ENCODE results near the gene CCDC82. TPM values are rescaled to one million over a fixed set of nuclear protein-coding genes. Genes with fewer than 3 reads are reported as not detected.

CCDC82 gene
- total RNA-seq, 1 experiment from 2014 or later, result 7.1 TPM

GRCh38 chr11:96332126-96332771, 57.5 kb downstream of the CCDC82 start:
- DNase-seq (ENCODE audit: low spot score), result no peak
- in situ Hi-C loops (cut with HindIII; ENCODE audit: low sequenced_read_pairs), result no loop called here

- in situ Hi-C loops (cut with HindIII; ENCODE audit: low sequenced_read_pairs), result no loop called here
Measured at GRCh38 chr11:96331699-96332116, 58.0 kb downstream of the CCDC82 start.

GRCh38 chr11:96330511-96330859, 59.2 kb downstream of the CCDC82 start:
- in situ Hi-C loops (cut with HindIII; ENCODE audit: low sequenced_read_pairs), result no loop called here
- no peak for DNase-seq (ENCODE audit: low spot score)

More at GRCh38 chr11:96331699-96332116, 58.0 kb downstream of the CCDC82 start:
- no peak for DNase-seq (ENCODE audit: low spot score)

- in situ Hi-C loops (cut with HindIII; ENCODE audit: low sequenced_read_pairs), result no loop called here
- no peak for DNase-seq (ENCODE audit: low spot score)
Measured at GRCh38 chr11:96329855-96330510, 59.7 kb downstream of the CCDC82 start.

- DNase-seq (ENCODE audit: low spot score), result no peak
- in situ Hi-C loops (cut with HindIII; ENCODE audit: low sequenced_read_pairs), result no loop called here
Measured at GRCh38 chr11:96329419-96329818, 60.3 kb downstream of the CCDC82 start.

- in situ Hi-C loops (cut with HindIII; ENCODE audit: low sequenced_read_pairs), result no loop called here
- DNase-seq (ENCODE audit: low spot score), result no peak
Measured at GRCh38 chr11:96328395-96329010, 61.2 kb downstream of the CCDC82 start.

DNA sequence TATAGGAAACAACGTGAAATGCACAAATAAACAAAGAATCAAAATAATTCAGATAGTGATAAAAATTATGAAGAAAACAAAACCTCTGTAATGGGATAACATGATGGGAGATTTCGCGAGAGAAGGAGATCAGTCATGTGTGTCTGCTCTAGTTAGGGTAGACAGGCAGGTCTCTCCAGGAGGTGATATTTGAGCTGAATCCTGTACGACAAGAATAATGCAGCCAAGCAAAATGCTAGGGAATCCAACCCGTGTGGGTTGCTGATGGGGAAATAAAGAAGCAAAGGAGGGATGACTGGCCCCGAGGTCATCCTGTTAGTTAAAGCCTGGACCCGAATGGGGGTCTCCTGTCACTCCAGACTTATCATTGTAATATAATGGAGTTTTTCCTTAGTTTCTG, 62.8 kb downstream of the CCDC82 start:
- in situ Hi-C loops (cut with HindIII; ENCODE audit: low sequenced_read_pairs), result no loop called here
- no peak for DNase-seq (ENCODE audit: low spot score)

DNA sequence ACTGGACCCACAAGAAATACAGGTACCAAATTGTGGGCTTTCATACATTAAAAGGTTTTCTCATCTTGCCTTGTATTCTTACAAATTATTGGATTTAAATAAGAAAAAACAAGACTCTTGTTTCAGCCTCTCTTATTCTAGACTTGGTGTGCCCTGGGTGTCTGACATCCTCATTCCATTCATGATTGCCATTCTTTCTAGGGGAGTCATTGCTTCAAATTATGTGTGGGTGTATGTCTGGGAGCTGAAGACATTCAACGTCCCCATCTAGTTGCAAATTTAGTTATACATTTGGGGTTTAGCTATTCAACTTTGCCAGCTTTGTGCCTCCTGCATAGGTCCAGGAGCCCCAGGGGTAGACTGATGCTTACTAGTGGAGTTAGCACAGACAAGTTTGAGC, 64.8 kb downstream of the CCDC82 start:
- DNase-seq (ENCODE audit: low spot score), result no peak
- in situ Hi-C loops (cut with HindIII; ENCODE audit: low sequenced_read_pairs), result no loop called here

DNA sequence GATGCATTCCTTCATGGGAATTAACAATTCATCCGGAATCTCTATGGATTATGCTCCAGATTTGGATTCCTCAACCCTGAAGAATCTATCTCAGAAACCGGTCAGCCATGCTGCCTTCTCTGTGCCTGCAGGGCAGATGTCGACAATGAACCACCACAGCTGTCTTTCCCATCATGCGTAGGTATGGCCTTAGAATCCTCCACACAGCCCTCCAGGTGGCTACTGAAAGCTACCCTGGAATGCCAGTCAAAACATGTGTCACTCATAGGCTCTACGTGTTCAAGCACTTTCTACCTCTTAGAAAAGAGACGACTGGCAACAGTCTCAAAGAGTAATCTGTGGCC, 66.1 kb downstream of the CCDC82 start:
- no peak for DNase-seq (ENCODE audit: low spot score)
- in situ Hi-C loops (cut with HindIII; ENCODE audit: low sequenced_read_pairs), result no loop called here

GRCh38 chr11:96322775-96323641, 66.7 kb downstream of the CCDC82 start:
- no peak for DNase-seq (ENCODE audit: low spot score)
- in situ Hi-C loops (cut with HindIII; ENCODE audit: low sequenced_read_pairs), result no loop called here

GRCh38 chr11:96321091-96321490, 68.6 kb downstream of the CCDC82 start:
- in situ Hi-C loops (cut with HindIII; ENCODE audit: low sequenced_read_pairs), result no loop called here
- no peak for DNase-seq (ENCODE audit: low spot score)

DNA sequence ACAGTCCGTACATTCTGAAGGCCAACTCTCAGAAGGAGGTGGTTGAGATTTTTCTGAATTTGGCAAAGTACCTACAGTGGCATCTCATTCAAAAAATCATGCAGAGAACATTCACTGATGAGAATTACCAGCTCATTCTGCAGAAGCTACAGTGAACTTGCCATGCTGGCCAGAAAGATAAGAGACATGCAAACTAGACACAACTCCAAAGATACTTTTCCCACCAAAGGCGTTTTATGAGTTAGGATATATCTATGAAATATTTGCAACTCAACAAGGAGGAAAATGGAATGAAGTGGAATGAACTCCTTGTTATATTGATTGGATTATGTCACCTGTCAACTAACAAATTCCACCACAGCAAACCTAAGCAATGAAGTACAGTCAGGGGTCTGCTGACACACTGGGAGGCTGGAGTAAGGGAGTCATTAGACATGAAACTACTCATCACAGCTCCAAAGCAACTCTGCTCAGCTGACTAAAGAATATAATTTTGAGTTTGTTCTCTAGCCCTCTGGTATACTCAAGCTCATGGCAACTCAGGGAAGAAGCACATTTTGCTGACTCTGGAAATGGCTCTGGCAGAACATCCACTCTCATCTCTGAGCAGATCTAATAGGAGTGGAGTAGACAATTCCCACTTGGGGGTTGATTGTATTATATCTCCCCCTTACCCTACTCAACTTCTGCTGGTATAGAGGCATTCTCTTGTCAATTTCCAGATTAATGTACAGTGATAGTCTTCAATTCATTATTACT, 69.6 kb downstream of the CCDC82 start:
- DNase-seq (ENCODE audit: low spot score), result peak; percentile 45
- in situ Hi-C loops (cut with HindIII; ENCODE audit: low sequenced_read_pairs), result no loop called here

DNA sequence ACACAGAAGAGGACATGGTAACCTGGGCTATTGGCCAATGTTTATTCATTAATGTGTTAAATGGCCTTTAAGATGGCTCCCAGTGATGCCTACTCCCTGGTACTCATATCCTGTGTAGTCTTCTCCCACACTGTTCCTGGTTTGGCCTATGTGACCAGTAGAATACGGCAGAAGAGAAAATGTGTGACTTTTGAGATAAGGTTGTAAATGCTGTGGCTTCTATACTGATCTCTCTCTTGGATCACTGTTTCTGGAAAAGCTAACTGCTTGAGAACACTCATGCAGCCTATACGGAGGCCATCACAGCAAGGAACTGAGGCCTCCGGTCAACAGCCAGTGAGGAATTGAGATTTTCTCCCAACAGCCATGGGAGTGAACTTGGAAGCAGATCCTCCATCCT, 70.9 kb downstream of the CCDC82 start:
- no peak for DNase-seq (ENCODE audit: low spot score)
- in situ Hi-C loops (cut with HindIII; ENCODE audit: low sequenced_read_pairs), result no loop called here

DNA sequence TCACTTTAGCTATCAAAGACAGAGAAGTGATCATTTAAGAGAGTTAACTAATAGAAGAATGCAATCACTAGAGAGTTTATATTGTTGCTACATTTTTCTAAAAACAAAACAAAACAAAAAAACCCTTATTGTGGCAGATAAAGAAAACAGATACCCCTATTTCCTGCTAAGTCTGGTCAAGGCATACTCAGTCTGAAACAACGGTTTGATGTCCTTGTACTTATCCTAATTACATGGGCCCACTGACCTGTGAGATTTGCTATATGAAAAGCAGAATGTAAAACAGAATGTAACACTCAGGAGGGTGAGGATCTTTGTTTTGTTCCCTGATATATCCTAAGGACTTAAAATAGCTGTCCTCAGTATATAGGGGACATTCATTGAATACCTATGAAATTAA, 71.3 kb downstream of the CCDC82 start:
- no peak for DNase-seq (ENCODE audit: low spot score)
- in situ Hi-C loops (cut with HindIII; ENCODE audit: low sequenced_read_pairs), result no loop called here

DNA sequence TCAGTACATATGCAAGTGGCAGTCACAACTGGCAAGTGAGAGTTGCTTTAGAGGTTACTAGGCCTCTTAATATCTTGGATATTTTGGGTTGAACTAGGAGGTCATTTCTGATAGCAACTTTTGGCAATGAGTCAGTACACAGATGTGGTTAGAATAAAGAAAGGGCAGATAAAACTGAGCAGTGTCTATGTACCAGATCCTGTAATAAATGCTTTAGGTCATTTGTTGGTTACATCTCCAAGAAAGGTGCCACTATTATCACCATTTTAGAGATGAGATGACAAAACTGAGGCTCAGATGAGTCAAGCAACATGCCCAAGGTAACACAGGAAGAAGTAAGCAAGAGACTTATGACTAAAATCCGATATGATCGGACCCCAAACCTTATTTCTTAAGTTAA, 71.7 kb downstream of the CCDC82 start:
- DNase-seq (ENCODE audit: low spot score), result no peak
- in situ Hi-C loops (cut with HindIII; ENCODE audit: low sequenced_read_pairs), result no loop called here

DNA sequence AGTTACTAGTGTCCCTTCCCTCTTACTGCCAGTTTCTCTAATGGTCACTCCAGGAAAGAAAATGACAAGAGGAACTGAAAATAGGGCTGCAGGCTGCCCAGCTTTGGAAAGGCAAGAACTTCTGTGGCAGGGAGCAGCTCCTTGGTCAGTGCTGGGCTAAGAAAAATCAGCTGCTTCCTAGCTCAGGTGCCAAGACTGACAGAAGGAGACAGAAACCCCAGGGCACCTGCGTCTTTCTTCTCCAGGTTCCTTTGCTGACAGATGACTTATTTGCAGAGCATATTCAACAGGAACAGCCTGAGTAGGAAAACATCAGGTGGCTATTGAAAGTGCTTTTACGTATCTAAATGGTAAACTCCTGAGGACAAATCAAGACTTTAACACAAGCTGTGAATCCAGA, 72.1 kb downstream of the CCDC82 start:
- in situ Hi-C loops (cut with HindIII; ENCODE audit: low sequenced_read_pairs), result no loop called here
- DNase-seq (ENCODE audit: low spot score), result peak; percentile 40

DNA sequence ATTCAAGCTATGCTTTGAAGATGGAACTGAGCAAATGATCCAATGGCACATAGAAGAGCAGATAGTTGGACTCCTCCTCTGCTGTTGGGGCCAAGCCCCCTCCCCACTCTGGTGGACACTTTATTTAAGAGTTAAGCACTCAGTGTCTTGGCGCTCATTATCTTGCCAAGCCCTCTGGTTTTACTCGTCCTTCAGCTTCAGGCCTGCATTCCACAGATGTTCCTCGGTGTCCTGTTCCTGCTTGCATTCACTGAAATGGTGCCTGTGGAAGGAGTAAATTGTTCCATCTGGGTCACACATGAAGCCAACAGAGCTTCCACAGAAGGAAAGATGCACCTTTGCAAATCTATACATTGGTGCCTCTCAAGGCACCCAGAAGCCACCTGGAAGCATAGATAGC, 72.8 kb downstream of the CCDC82 start:
- in situ Hi-C loops (cut with HindIII; ENCODE audit: low sequenced_read_pairs), result no loop called here
- no peak for DNase-seq (ENCODE audit: low spot score)

DNA sequence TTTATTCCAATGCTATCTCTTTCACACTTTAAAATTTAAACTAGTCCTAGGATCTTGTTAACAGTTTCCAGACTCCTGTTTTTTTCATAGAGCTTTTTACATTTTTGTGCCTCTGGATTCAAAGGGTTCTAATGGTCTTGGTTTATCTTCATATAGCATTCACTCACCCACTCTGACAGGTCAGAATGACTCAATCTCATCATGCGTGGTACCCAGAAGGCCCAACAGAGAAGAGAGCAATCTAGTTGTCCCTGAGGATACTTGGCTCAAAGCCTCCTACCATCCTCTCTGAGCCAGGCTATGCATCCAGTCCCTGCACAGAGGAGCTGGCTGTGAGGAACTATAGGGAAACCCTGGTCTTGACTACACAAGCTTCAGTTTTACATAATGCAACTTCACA, 74.2 kb downstream of the CCDC82 start:
- in situ Hi-C loops (cut with HindIII; ENCODE audit: low sequenced_read_pairs), result no loop called here
- DNase-seq (ENCODE audit: low spot score), result no peak

DNA sequence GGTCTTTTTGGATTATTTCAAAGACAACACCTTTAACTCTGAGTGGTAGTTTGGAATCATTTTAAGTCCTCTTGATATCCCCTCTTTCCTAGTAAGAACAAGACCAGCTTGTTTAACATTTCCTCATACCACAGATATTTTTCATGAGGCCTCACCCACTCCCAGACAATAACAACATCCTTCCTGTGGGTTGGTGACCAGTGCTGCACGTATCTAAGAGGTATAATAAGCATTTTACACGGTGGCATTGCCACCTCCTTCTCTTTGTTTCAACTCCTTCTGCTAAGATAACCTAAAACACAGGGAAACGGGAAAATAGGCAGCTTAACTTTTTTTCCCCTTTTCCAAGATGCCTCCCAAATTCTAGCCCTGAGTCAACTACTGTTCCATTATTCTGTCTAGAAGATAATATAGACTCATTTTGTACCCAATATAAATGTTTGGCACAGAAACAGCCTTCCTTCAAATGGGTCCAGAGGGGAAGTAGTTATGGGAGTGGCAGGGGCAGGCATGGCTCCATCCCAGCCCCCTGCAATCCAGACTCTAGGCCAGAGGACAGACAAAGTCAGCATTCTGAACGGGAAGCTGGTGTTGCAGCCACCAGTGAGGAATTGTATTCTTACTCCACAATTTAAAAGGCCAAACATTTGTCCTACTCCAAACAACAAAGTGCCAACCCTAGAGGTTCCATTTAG, 75.2 kb downstream of the CCDC82 start:
- DNase-seq (ENCODE audit: low spot score), result no peak
- in situ Hi-C loops (cut with HindIII; ENCODE audit: low sequenced_read_pairs), result no loop called here

All from G401 (cell line).